Measurements from ENCODE around the gene TRIM7.
A peak's percentile ranks its signal among the peaks of the same experiment; 100 is the strongest.

The TRIM7 gene

GRCh38 chr5:181204826-181205760 is at the start of gene TRIM7:
TSS of gene TRIM7 (minus strand) at chr5:181205196. CDS start at chr5:181205110, 86 bp downstream.
- no peak for DNase-seq

- no peak for DNase-seq
These were observed 43.3 kb upstream of the TRIM7 start for GRCh38 chr5:181248277-181248676.

GRCh38 chr5:181246276-181247049 is 41.5 kb upstream of the TRIM7 start:
- peak; percentile 92 for DNase-seq

GRCh38 chr5:181245427-181246275 is 40.7 kb upstream of the TRIM7 start:
- peak; percentile 46 for DNase-seq

- peak; percentile 96 for DNase-seq
These were observed 38.8 kb upstream of the TRIM7 start, which contains the start of gene RACK1 for GRCh38 chr5:181243564-181244343. TSS of gene RACK1 (minus strand) at chr5:181243906. CDS start at chr5:181243800, 106 bp downstream.

GRCh38 chr5:181243018-181243563 is 38.1 kb upstream of the TRIM7 start:
- no peak for DNase-seq

- no peak for DNase-seq
These were observed 37.0 kb upstream of the TRIM7 start for GRCh38 chr5:181242031-181242451.

- DNase-seq = peak; percentile 82
These were observed 36.5 kb upstream of the TRIM7 start for GRCh38 chr5:181241393-181241975.

GRCh38 chr5:181239062-181239663 is 34.2 kb upstream of the TRIM7 start:
- DNase-seq = no peak

- DNase-seq = no peak
These were observed 32.9 kb upstream of the TRIM7 start for GRCh38 chr5:181237729-181238385.

- DNase-seq = no peak
These were observed 32.1 kb upstream of the TRIM7 start for GRCh38 chr5:181236954-181237641.

GRCh38 chr5:181236471-181236870 is 31.5 kb upstream of the TRIM7 start:
- DNase-seq = no peak

- DNase-seq = no peak
These were observed 30.8 kb upstream of the TRIM7 start for GRCh38 chr5:181235689-181236366.

- no peak for DNase-seq
These were observed 30.3 kb upstream of the TRIM7 start for GRCh38 chr5:181235323-181235688.

- DNase-seq = no peak
These were observed 29.7 kb upstream of the TRIM7 start for GRCh38 chr5:181234455-181235306.

- no peak for DNase-seq
These were observed 28.9 kb upstream of the TRIM7 start for GRCh38 chr5:181233801-181234454.

- no peak for DNase-seq
These were observed 28.2 kb upstream of the TRIM7 start for GRCh38 chr5:181233088-181233800.

All from activated effector memory CD4-positive, alpha-beta T cell treated with anti-CD3 and anti-CD28 coated beads, Interleukin-2, amount 50 U/mL, for 16 hours (primary cell).